HG02852 (cell line): ENCODE results near the gene BRAF.
A peak's percentile ranks its signal among the peaks of the same experiment; 100 is the strongest.
"Not testable (repeated sequence)": the region's sequence is repeated elsewhere in the genome, so short reads cannot be mapped to it uniquely, and the experiment has no call there.

Experiments
- ATAC-seq: cut with Tn5 transposase; IDR thresholded peaks from one replicate; pipeline ENCODE4 v1.9.1; 2021; ENCODE audit warnings: mild to moderate bottlenecking, moderate library complexity; ENCODE audit not compliant: unreplicated experiment

BRAF gene

GRCh38 chr7:140924821-140925421 is at the start of gene BRAF:
BRAF (minus strand) TSS chr7:140924929; CDS start chr7:140924703, 226 bp downstream.
- ATAC-seq = peak; percentile 48

- ATAC-seq = no peak
Observed at GRCh38 chr7:140972876-140973829, 48.4 kb upstream of the BRAF start.

GRCh38 chr7:140972344-140972743 is 47.6 kb upstream of the BRAF start:
- no peak for ATAC-seq

- ATAC-seq = no peak
Observed at GRCh38 chr7:140967438-140967837, 42.7 kb upstream of the BRAF start.

GRCh38 chr7:140966561-140967233 is 42.0 kb upstream of the BRAF start:
- ATAC-seq = no peak

GRCh38 chr7:140961117-140961516 is 36.4 kb upstream of the BRAF start:
- no peak for ATAC-seq

GRCh38 chr7:140956997-140957396 is 32.3 kb upstream of the BRAF start:
- ATAC-seq = not testable (repeated sequence)

- no peak for ATAC-seq
Observed at GRCh38 chr7:140945940-140946339, 21.2 kb upstream of the BRAF start.

- ATAC-seq = not testable (repeated sequence)
Observed at GRCh38 chr7:140942242-140942641, 17.5 kb upstream of the BRAF start.

GRCh38 chr7:140940898-140941297 is 16.2 kb upstream of the BRAF start:
- no peak for ATAC-seq

GRCh38 chr7:140937702-140938264 is 13.1 kb upstream of the BRAF start:
- no peak for ATAC-seq

- ATAC-seq = no peak
Observed at GRCh38 chr7:140928491-140929309, 4.0 kb upstream of the BRAF start.

GRCh38 chr7:140927945-140928344 is 3.2 kb upstream of the BRAF start:
- not testable (repeated sequence) for ATAC-seq

- no peak for ATAC-seq
Observed at GRCh38 chr7:140927351-140927750, 2.6 kb upstream of the BRAF start.

GRCh38 chr7:140926021-140926817 is 1.5 kb upstream of the BRAF start:
- no peak for ATAC-seq

GRCh38 chr7:140924019-140924820 is 509 bp downstream of the BRAF start:
- peak; percentile 84 for ATAC-seq

- ATAC-seq = peak; percentile 14
Observed at GRCh38 chr7:140923358-140924006, 1.2 kb downstream of the BRAF start.

- ATAC-seq = no peak
Observed at GRCh38 chr7:140922741-140923345, 1.9 kb downstream of the BRAF start.
